ENCODE data around the gene PTPRM.

DNA sequence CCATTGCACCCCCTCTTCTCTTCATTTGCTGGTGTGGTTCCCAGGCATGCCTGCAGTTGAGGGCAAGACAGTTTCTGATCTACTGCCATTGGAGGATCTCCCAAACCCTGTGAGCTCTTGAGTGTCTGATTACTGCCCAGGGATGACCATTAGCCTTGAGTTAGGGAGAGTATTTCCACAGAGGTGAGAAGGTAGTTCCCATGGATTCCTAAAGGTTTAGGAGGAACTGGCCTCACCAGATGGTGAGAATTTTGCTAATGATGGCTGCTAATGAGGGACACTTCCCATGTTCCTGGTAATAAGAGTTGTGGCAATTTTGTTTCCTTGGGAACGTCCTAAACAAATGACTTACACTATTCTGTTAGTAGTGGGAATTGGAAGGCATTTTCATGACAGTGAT is 42.5 kb downstream of the PTPRM start:
- no peak for TF ChIP-seq FOXP4 (CRISPR knock-in tag; IDR thresholded peaks at IDR 0.05)
- TF ChIP-seq TEAD4 (CRISPR knock-in tag; IDR thresholded peaks at IDR 0.05): no peak
